OCI-LY7 (cell line): Measurements from ENCODE around the gene YKT6. TPM values are rescaled to one million over a fixed set of nuclear protein-coding genes. Genes with fewer than 3 reads are reported as not detected.

ENCODE experiments used
- BruUV-seq: library from RNA; stranded (reverse); fragments of 400-500 nt; replicated peaks from 2 replicates; lab custom pipeline; 2021; lab: Mats Ljungman, UMichigan
- CTCF ChIA-PET: fragments of 300-600 bp; sonication (Branson Sonifier 250); formaldehyde crosslinking; loops from one replicate; lab custom pipeline; 2022; ENCODE audit warnings: antibody characterized with exemption; ENCODE audit not compliant: unreplicated experiment; lab: Charles Lee
- POLR2A ChIA-PET: fragments of 300-600 bp; sonication (Branson Sonifier 250); formaldehyde crosslinking; loops from one replicate; lab custom pipeline; 2022; ENCODE audit warnings: antibody characterized with exemption; lab: Charles Lee
- DNase-seq: peaks from one replicate; pipeline ENCODE4 v3.0.0-alpha.2; 2015; ENCODE audit warnings: low spot score
- H2AFZ ChIP-seq: fragments of 200-600 bp; sonication (generic), shearing (Covaris generic); 2 replicates; pipeline ENCODE4 v1.6.1; 2014; ENCODE audit warnings: mild to moderate bottlenecking, antibody characterized with exemption, low read length, moderate library complexity
- H3K27ac ChIP-seq: fragments of 200-600 bp; sonication (generic); 2 replicates; pipeline ENCODE4 v1.5.1; 2014; ENCODE audit warnings: mixed run types, low read depth, mild to moderate bottlenecking, moderate library complexity, low read length, inconsistent platforms; ENCODE audit not compliant: poor library complexity, severe bottlenecking
- H3K36me3 ChIP-seq: fragments of 200-600 bp; sonication (generic); 2 replicates; pipeline ENCODE4 v1.6.1; 2014; ENCODE audit warnings: mild to moderate bottlenecking, antibody characterized with exemption, low read length, moderate library complexity, mixed read lengths; ENCODE audit not compliant: insufficient read depth
- H3K4me1 ChIP-seq: fragments of 200-600 bp; sonication (generic); 2 replicates; pipeline ENCODE4 v1.5.1; 2014; ENCODE audit warnings: mild to moderate bottlenecking, low read length; ENCODE audit not compliant: insufficient read depth, poor library complexity, severe bottlenecking
- H3K4me2 ChIP-seq: fragments of 200-600 bp; sonication (generic); 2 replicates; pipeline ENCODE4 v1.6.1; 2014; ENCODE audit warnings: mild to moderate bottlenecking, low read length
- H3K4me3 ChIP-seq: fragments of 200-600 bp; sonication (generic); 2 replicates; pipeline ENCODE4 v1.5.1; 2014; ENCODE audit warnings: mild to moderate bottlenecking, low read depth, low read length; ENCODE audit not compliant: poor library complexity, severe bottlenecking
- H3K79me2 ChIP-seq: fragments of 200-600 bp; sonication (generic); 2 replicates; pipeline ENCODE4 v1.6.1; 2016; ENCODE audit warnings: low read depth, mild to moderate bottlenecking, low read length, moderate library complexity, mixed read lengths; ENCODE audit not compliant: insufficient read depth
- H3K9me2 ChIP-seq: fragments of 200-600 bp; sonication (generic); 2 replicates; pipeline ENCODE4 v1.6.1; 2016; ENCODE audit warnings: mild to moderate bottlenecking, low read length, mixed read lengths; ENCODE audit not compliant: insufficient read depth
- H3K9me3 ChIP-seq: fragments of 200-600 bp; sonication (generic); 2 replicates; pipeline ENCODE4 v1.6.1; 2014; ENCODE audit warnings: mild to moderate bottlenecking, mixed run types, low read length, mixed read lengths
- H4K20me1 ChIP-seq: fragments of 200-600 bp; sonication (generic); 2 replicates; pipeline ENCODE4 v1.6.1; 2014; ENCODE audit warnings: mild to moderate bottlenecking, antibody characterized with exemption, low read length, moderate library complexity, mixed read lengths; ENCODE audit not compliant: insufficient read depth
- EZH2phosphoT487 ChIP-seq: fragments of 200-600 bp; sonication (generic); IDR thresholded peaks from 2 replicates; pipeline ENCODE4 v1.6.1; 2018; ENCODE audit warnings: low read depth, borderline replicate concordance, mild to moderate bottlenecking, mixed run types, antibody characterized with exemption, low read length, moderate library complexity, mixed read lengths
- intact Hi-C: fragments of 100-400 bp; cut with micrococcal nuclease; formaldehyde crosslinking; loops from one replicate; pipeline ENCODE4 v1.10.0; 2022; ENCODE audit not compliant: unreplicated experiment
- total RNA-seq, 2 experiments: library from RNA; depleted of rRNA in 1 of 2; stranded (reverse); fragments of >200 nt in 1 of 2; shearing (Covaris generic) in 1 of 2; gene quantifications; 2 replicates each; pipeline ENCODE4 v1.2.3, GENCODE V29; 2014 to 2022
- TF ChIP-seq, protein P1 (sequence below): fragments of 200-600 bp; sonication (generic); conservative IDR thresholded peaks from 2 replicates; pipeline ENCODE4 v1.5.1; 2014; ENCODE audit warnings: mild to moderate bottlenecking, antibody characterized with exemption, low read length, moderate library complexity, mixed read lengths

Gene YKT6
- total RNA-seq, 2 experiments from 2014 or later, result 50.6 to 74.2 TPM

- Histone ChIP-seq H3K36me3 (no peaks in the 10 kb centered on the region), H3K4me2 (no peak within 1 kb of the TSS), H3K4me3 (no peak within 1 kb of the TSS), H3K79me2 (no peaks in the 10 kb centered on the region), H3K4me1 (no peaks in the 10 kb centered on the region), H3K9me2 (no peaks in the 10 kb centered on the region), H4K20me1 (no peaks in the 10 kb centered on the region), H3K9me3 (no peaks in the 10 kb centered on the region), H2AFZ (no peak within 1 kb of the TSS), H3K27ac (no peak within 1 kb of the TSS)
- ChIA-PET POLR2A (no interaction called here), CTCF (no interaction called here)
- TF ChIP-seq, protein P1, sequence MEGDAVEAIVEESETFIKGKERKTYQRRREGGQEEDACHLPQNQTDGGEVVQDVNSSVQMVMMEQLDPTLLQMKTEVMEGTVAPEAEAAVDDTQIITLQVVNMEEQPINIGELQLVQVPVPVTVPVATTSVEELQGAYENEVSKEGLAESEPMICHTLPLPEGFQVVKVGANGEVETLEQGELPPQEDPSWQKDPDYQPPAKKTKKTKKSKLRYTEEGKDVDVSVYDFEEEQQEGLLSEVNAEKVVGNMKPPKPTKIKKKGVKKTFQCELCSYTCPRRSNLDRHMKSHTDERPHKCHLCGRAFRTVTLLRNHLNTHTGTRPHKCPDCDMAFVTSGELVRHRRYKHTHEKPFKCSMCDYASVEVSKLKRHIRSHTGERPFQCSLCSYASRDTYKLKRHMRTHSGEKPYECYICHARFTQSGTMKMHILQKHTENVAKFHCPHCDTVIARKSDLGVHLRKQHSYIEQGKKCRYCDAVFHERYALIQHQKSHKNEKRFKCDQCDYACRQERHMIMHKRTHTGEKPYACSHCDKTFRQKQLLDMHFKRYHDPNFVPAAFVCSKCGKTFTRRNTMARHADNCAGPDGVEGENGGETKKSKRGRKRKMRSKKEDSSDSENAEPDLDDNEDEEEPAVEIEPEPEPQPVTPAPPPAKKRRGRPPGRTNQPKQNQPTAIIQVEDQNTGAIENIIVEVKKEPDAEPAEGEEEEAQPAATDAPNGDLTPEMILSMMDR, result no peak
- no peak for TF ChIP-seq EZH2phosphoT487
- no TSS peak for BruUV-seq
- intact Hi-C loops, result no loop called here
- DNase-seq, result no peak
These were observed 11.3 kb upstream of the YKT6 start, which contains the start of gene GCK for GRCh38 chr7:44189286-44189992. GCK (minus strand) TSS chr7:44189439; CDS start chr7:44188953, 486 bp downstream.

DNA sequence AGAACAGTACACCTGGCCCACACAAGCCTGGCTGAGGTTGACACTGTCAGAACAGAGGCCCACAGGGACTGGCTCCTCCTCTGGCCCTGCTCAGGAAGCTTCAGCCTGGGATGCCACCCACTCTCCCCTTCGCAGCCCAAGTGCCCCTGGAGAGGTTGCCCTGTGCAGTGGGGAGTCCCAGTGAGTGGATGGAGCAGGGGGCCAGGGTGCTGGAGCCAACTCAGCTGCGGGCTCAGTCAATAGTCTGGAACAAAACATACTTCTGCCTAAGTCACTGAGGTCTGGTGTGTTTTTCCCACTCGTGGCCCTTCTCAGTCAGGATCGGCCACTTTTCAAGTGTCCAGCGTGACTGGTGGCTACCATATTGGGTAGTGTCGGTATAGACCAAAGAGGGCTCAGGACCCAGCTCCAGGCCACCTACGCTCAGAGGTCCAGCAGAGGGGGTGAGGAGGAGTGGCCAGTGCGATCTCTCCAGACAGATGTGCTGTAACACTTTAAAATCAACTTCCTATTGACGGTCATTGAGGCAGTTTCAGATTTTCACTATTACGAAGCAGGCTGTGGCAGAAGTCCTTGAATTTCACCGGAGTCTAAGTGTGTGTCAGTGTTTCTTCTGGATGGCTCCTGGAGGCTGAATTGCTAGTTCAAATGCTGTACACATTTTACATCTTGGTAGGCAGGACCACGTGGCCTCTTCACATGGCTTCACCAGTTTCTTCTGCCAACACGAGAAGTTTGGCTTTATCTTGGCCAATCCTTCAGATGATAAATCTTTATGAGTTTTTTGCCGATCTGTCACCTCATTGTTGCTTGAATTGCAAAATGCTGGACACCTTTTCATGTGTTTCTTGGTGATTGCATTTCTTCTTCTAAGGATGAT is 10.5 kb upstream of the YKT6 start:
- Histone ChIP-seq H3K27ac (no peak overlapping the region), H3K4me2 (no peak overlapping the region), H3K9me2 (no peaks in the 10 kb centered on the region), H3K4me1 (no peaks in the 10 kb centered on the region), H2AFZ (no peak overlapping the region), H4K20me1 (no peaks in the 10 kb centered on the region), H3K79me2 (no peaks in the 10 kb centered on the region), H3K4me3 (no peak overlapping the region), H3K36me3 (no peaks in the 10 kb centered on the region), H3K9me3 (no peaks in the 10 kb centered on the region)
- no TSS peak for BruUV-seq
- intact Hi-C loops, result no loop called here
- POLR2A ChIA-PET, result no interaction called here
- TF ChIP-seq EZH2phosphoT487, result no peak
- TF ChIP-seq, protein P1, result no peak
- DNase-seq, result no peak
- CTCF ChIA-PET, result no interaction called here
